ENCODE measurements around the gene IL10.
"Not testable (repeated sequence)": the region's sequence is repeated elsewhere in the genome, so short reads cannot be mapped to it uniquely, and the experiment has no call there.

The IL10 gene

DNA sequence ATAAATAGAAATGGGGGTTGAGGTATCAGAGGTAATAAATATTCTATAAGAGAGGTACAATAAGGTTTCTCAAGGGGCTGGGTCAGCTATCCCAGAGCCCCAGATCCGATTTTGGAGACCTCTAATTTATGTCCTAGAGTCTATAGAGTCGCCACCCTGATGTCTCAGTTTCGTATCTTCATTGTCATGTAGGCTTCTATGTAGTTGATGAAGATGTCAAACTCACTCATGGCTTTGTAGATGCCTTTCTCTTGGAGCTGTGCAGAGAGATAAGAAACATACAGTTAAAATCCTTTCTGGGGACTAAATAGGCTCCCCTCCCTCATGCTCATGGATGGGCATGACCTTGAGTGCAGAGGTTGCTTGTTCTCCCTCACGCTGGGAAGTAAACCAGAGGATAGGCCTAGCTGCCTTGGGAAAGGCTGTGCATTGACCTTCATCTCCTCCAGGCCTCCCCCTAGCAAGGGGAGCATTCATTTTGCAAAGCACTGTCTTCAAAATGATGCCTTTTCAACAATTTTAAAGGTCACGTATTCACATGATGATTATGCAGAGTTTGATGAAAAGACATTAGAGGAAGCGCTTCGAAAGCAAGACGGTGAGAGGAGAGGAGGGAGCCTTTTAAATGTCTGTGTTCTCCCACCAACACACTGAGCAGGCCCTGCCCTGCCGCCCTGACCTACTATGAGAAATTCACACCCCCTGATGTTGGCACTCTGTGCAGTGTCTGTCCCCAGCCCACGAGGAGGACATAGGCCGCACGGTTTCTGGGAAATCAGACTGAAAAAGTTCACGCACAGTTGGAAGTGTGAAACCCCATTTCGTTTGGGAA, 3.6 kb downstream of the IL10 start:
- TF ChIP-seq, protein P1, sequence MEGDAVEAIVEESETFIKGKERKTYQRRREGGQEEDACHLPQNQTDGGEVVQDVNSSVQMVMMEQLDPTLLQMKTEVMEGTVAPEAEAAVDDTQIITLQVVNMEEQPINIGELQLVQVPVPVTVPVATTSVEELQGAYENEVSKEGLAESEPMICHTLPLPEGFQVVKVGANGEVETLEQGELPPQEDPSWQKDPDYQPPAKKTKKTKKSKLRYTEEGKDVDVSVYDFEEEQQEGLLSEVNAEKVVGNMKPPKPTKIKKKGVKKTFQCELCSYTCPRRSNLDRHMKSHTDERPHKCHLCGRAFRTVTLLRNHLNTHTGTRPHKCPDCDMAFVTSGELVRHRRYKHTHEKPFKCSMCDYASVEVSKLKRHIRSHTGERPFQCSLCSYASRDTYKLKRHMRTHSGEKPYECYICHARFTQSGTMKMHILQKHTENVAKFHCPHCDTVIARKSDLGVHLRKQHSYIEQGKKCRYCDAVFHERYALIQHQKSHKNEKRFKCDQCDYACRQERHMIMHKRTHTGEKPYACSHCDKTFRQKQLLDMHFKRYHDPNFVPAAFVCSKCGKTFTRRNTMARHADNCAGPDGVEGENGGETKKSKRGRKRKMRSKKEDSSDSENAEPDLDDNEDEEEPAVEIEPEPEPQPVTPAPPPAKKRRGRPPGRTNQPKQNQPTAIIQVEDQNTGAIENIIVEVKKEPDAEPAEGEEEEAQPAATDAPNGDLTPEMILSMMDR (conservative IDR thresholded peaks at IDR 0.05; ENCODE audit: low read length), result no peak
- no peak for DNase-seq (ENCODE audit: low read depth)
- no peak overlapping the region for H3K4me3 ChIP-seq (ENCODE audit: low read length)

DNA sequence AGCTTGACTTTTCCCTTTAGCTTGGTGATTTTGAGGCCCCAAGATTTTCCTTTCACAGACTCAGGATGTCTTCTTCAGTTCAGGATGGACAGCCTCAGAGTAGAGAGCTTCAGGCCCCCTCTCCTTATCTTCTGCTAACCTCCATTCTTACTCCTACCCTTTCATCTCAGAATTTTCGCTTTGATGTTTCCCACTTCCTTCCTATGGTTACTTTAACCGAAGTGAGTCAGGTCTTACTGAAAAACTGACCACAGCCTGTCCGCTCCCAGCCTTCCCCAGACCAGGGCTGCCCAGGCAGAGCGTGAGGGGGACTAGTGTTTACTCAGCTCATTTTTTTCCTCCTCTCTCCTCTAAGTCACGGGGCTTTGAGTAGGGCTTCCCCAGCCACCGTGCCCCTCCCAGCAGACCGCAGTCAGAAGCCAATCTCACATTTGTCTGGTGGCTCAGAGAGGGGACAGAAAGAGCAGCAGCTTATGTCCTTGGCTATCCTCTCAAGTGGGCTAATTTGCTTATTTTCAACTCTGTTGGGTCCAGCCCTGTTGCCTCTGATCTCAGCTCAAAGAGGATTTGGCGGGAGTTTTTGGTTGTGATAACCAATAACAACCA, 5.9 kb downstream of the IL10 start:
- DNase-seq (ENCODE audit: low read depth), result peak; percentile 71
- TF ChIP-seq, protein P1 (conservative IDR thresholded peaks at IDR 0.05; ENCODE audit: low read length), result no peak
- no peak overlapping the region for H3K4me3 ChIP-seq (ENCODE audit: low read length)

DNA sequence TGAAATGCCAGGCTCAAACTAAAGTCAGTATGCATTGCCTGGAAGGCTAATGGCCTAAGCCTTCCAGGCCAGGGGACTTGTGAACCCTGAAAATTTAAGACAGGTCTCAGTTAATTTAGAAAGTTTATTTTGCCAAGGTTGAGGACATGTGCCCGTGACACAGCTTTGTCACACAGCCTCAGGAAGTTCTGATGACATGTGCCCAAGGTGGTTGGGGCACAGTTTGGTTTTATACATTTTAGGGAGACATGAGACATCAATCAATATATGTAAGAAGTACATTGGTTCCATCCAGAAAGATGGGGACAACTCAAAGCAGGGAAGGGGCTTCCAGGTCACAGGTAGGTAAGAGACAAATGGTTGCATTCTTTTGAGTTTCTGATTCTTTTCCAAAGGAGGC, 6.5 kb downstream of the IL10 start:
- not testable (repeated sequence) for H3K4me3 ChIP-seq (ENCODE audit: low read length); DNase-seq (ENCODE audit: low read depth)

DNA sequence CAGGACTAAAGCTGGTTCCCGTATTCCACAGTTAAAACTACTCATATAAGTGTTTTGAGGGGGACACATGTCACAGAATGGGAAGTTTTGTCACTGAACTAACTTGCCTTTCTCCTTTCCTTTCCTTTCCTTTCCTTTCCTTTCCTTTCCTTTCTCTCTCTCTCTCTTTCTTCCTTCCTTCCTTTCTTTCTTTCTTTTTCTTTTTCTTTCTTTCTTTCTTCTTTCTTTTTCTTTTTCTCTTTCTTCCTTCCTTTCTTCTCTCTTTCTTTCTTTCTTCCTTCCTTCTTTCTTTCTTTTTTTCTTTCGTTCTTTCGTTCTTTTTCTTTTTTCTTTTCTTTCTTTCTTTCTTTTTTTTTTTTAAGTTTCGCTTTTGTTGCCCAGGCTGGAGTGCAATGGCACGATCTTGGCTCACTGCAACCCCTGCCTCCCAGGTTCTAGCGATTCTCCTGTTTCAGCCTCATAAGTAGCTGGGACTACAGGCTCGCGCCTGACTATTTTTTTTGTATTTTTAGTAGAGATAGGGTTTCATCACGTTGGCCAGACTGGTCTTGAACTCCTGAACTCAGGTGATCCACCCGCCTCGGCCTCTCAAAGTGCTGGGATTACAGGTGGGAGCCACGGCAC, 9.4 kb downstream of the IL10 start:
- H3K4me3 ChIP-seq (ENCODE audit: low read length); DNase-seq (ENCODE audit: low read depth): not testable (repeated sequence)

DNA sequence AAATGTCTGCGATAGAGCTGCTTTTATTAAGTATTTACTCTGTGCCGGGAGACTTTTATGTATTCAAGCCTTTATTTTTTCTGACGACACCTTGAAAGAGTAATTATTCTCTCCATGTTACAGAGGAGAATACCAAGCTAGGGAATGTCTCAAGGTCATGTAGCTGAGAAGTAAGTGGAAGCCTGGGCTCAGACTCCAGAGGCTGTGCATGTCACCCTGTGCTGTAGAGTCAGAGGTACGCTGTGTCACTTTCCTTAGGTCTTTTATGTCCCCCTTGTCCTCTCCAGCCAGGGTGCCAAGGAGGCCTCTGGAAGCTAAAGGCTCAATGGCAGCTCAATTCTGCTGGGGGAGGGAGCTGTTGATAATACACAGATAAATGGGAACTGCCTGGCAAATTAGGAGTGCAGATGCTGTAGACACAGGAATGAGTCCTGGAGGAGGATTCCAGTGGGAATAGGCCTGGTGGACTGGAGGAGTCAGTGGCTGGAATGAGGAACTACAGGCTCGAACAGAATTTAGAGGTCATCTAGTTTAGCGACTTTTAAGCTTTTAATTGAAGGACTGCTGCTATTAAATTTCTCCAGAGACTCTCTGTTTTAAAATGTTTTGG, 11.0 kb downstream of the IL10 start:
- no peak overlapping the region for H3K4me3 ChIP-seq (ENCODE audit: low read length)
- TF ChIP-seq, protein P1 (conservative IDR thresholded peaks at IDR 0.05; ENCODE audit: low read length), result peak; percentile 46
- DNase-seq (ENCODE audit: low read depth), result peak; percentile 18

DNA sequence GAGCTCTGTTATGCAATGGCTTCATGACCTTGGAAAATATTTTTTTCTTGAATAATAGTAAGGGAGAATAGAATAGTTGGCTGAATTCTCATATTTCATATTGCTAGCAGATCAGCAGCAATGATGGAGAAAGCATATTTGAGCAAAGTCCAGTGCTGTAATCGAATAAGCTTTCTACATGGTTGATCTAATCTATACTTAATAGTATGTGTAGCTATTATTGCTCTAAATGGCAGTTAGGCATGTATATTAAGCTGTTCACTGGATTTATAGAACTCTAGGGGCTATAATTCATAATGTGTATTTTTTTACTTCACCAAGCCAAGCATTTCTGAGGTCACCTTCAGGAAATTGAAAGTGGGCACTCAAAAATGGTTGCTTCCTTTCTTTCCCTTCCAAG, 11.7 kb downstream of the IL10 start:
- no peak for DNase-seq (ENCODE audit: low read depth)
- TF ChIP-seq, protein P1 (conservative IDR thresholded peaks at IDR 0.05; ENCODE audit: low read length), result no peak
- no peak overlapping the region for H3K4me3 ChIP-seq (ENCODE audit: low read length)

DNA sequence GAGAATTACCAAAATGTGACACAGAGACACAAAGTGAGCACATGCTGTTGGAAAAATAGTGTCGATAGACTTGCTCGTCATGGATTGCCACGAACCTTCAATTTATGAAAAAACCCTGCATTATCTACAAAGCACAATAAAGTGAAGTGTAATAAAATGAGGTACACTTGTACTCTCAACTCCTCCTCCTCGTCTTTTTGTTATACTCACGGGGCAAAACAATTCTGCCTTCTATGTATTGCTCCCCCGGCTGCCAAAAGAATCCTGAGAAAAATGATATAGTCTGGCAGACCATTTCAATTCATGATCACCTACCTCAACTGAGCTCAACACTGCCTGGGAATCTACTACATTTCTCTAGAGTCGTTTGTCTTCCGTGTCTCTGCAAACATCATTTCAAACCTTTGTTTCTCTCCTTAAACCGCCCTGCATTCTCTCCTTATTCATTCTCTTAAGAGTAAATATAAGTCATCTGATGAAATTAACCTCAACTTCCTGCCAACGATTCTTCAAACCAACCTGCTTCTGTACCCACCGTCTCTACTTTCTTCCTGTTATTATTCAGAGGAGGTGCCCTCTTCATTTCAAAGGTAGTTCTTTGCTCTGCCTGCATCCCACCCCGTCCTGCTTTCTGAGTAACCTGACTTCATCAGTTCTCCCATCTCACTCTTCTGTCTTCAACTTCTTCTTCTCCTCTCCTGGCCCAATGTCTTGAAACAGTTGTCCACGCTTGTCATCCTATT, 14.6 kb downstream of the IL10 start:
- TF ChIP-seq, protein P1 (conservative IDR thresholded peaks at IDR 0.05; ENCODE audit: low read length), result no peak
- no peak for DNase-seq (ENCODE audit: low read depth)
- no peak overlapping the region for H3K4me3 ChIP-seq (ENCODE audit: low read length)
